ENCODE results near the gene VAMP4.

DNA sequence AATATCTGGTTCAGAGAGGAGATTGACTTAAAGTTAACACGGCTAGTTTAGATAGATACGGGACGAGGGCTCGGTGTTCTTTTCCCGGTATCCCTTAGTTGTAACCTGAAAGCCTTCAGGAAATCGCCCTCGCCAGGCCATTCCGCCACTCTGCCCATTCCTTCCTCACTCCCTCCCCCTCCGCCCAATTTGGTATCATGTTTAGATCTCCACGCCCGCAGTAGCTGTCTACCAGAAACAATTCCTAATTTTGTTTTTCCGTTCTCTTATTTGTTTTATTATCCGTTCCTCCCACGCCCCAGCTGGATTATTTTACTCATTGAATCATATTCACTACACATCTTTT, 685 bp upstream of the VAMP4 start:
- TF ChIP-seq, protein P1, sequence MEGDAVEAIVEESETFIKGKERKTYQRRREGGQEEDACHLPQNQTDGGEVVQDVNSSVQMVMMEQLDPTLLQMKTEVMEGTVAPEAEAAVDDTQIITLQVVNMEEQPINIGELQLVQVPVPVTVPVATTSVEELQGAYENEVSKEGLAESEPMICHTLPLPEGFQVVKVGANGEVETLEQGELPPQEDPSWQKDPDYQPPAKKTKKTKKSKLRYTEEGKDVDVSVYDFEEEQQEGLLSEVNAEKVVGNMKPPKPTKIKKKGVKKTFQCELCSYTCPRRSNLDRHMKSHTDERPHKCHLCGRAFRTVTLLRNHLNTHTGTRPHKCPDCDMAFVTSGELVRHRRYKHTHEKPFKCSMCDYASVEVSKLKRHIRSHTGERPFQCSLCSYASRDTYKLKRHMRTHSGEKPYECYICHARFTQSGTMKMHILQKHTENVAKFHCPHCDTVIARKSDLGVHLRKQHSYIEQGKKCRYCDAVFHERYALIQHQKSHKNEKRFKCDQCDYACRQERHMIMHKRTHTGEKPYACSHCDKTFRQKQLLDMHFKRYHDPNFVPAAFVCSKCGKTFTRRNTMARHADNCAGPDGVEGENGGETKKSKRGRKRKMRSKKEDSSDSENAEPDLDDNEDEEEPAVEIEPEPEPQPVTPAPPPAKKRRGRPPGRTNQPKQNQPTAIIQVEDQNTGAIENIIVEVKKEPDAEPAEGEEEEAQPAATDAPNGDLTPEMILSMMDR (IDR thresholded peaks at IDR 0.05): no peak
- TF ChIP-seq POLR2AphosphoS5 (IDR thresholded peaks at IDR 0.05; ENCODE audit: low read depth, low read length): no peak
- no peak for TF ChIP-seq TCF7L2 (IDR thresholded peaks at IDR 0.05; ENCODE audit: low read depth, low read length)
- no peak for TF ChIP-seq SIN3A (IDR thresholded peaks at IDR 0.05; ENCODE audit: borderline replicate concordance, insufficient read depth, low read depth, low read length)
- TF ChIP-seq, protein P2, sequence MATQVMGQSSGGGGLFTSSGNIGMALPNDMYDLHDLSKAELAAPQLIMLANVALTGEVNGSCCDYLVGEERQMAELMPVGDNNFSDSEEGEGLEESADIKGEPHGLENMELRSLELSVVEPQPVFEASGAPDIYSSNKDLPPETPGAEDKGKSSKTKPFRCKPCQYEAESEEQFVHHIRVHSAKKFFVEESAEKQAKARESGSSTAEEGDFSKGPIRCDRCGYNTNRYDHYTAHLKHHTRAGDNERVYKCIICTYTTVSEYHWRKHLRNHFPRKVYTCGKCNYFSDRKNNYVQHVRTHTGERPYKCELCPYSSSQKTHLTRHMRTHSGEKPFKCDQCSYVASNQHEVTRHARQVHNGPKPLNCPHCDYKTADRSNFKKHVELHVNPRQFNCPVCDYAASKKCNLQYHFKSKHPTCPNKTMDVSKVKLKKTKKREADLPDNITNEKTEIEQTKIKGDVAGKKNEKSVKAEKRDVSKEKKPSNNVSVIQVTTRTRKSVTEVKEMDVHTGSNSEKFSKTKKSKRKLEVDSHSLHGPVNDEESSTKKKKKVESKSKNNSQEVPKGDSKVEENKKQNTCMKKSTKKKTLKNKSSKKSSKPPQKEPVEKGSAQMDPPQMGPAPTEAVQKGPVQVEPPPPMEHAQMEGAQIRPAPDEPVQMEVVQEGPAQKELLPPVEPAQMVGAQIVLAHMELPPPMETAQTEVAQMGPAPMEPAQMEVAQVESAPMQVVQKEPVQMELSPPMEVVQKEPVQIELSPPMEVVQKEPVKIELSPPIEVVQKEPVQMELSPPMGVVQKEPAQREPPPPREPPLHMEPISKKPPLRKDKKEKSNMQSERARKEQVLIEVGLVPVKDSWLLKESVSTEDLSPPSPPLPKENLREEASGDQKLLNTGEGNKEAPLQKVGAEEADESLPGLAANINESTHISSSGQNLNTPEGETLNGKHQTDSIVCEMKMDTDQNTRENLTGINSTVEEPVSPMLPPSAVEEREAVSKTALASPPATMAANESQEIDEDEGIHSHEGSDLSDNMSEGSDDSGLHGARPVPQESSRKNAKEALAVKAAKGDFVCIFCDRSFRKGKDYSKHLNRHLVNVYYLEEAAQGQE (IDR thresholded peaks at IDR 0.05; ENCODE audit: insufficient read depth in 1 of 2, low read depth in 2 of 2, low read length in 1 of 2): no peak
